Measurements from ENCODE around the gene NUCB2.

NUCB2 gene

DNA sequence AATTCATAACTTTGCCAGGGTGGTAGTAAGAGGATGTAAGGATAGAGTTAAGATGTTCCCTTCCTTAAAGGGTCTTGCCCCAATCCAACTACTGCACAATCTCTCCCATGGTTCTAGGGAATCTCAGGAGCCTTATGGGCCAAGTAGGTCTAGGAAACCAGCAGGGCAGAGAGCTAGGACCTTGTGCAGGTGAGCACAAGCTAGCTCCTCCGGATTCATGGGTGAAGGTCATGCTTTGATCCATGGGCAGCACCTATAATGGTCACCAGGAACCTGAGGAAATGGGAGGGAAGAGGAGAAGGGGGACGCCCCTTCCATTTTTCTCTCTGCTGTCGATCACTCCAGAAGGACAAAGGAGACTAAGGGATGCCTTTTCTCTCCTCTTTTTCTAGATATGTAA is 95.1 kb downstream of the NUCB2 start:
- in situ Hi-C loops (cut with MboI; ENCODE audit: low pct_unique_long_range_greater_than_20kb, low sequenced_read_pairs): no loop called here

DNA sequence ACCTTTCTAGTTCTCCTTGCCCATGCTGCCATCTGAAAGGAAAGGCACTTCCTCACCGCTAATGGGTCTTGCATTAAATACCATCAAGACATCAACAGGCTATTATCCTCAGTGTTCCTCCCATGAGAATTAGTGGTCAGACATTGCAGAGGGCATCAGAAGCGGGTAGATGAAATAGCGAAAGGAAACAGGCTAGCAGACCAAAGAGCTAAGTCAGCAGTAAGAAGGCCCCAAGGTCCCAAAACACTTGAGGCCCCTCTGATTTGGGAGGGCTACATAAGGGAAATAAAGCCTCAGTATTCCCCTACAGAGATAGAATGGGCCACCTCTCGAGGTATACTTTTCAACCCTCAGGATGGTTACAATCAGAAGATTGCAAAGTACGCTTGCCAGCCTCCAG is 99.0 kb downstream of the NUCB2 start:
- in situ Hi-C loops (cut with MboI; ENCODE audit: low pct_unique_long_range_greater_than_20kb, low sequenced_read_pairs): no loop called here
- DNase-seq: no peak

More for the DNA sequence above, 95.1 kb downstream of the NUCB2 start:
- DNase-seq: peak; percentile 34

DNA sequence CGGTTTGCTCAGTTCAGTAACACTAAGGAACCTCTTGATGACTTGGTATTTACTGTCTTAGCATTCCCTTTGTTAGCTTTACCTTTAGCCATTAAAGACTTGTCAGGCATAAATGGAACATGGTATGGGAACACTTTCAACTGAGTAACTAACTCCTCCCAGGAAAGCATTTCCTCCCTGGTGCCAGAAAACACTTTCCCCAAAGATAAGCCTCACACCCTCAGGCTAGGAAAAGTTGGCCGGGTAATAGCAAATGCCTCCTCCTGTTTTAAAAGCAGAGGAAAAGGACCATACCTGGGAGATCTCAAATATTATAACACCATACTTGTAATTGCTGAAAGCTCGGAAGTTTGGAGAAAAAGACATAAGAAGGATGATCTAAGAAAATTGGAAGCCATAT is 100.0 kb downstream of the NUCB2 start:
- DNase-seq: no peak
- in situ Hi-C loops (cut with MboI; ENCODE audit: low pct_unique_long_range_greater_than_20kb, low sequenced_read_pairs): no loop called here

DNA sequence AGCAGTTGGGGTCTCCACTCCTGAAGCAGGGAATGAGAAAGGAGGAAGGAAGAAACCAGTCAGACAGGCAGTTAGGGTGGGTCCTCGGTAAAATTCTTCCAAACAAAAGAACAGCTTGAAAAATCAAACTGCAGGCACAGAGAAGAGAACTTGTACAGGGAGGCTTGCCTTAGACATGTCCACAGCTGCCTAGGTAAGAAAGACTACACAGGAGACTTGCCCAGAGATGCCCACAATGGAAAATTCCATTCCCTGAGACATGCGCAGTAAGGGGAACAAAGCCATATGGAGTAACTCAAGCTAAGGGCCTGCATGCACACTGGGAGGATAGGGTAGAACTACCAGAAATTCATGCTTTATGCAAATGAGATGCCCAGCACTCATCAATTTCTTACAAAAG is 102.1 kb downstream of the NUCB2 start:
- in situ Hi-C loops (cut with MboI; ENCODE audit: low pct_unique_long_range_greater_than_20kb, low sequenced_read_pairs): no loop called here
- DNase-seq: peak; percentile 19

DNA sequence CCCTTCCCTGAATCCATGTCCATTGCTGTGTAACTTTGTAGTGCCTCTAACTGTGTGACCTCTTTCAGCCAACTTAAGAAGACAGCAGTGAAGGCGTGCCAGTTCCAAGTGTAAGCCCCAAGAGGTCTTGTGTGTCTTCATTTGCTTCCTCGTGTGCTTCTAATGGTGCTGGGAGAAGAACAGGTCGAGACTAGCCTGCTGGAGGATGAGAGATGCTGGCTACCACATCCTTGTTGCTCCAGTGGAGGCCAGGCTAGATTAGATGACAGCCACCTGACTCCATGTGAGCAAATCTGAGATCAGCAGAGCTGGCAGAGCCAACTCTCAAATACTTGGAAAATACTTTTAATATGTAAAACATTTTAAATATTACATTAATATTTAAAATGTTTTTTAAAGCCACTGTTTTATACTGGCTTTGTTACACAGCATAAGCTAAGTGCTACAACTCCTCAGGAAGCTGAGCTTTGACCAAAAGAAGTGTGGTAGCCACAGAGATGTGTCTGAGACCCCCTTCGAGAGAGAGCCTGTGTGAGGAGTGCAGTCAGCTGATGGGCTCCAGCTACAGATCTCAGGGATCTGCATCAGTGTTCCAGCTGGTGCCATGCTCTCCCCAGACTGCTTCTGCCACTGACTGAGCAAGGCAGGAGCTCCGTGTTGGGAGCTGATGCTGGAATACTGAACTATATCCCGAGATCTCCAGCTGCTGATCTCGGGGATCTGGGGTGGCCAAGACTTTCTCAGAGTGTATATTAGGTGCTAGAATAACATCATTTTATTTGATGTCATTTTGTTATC is 103.0 kb downstream of the NUCB2 start:
- in situ Hi-C loops (cut with MboI; ENCODE audit: low pct_unique_long_range_greater_than_20kb, low sequenced_read_pairs): loop anchor here (10.0 kb wide), 1 partner anchor 125 kb away; no protein-coding TSS in a partner anchor
- no peak for DNase-seq

DNA sequence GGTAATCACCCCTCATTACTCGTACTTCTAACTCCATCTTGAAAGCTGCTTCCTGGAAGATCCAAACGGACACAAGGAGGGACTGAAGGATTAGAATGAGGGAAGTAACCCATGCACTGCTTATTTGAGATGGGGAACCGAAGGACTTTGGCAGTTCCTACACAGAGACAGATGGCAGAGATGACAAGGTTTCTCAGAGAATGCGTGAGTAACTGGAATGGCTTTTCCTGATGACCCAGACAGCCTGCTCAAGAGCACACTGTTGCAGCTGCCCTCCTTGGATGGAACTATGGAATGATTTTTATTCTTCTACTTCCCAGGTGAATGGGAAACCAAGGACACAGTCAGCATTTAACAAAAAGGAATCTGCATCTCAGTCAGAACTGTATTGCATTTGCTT is 104.6 kb downstream of the NUCB2 start:
- in situ Hi-C loops (cut with MboI; ENCODE audit: low pct_unique_long_range_greater_than_20kb, low sequenced_read_pairs): loop anchor here (10.0 kb wide), 1 partner anchor 124 kb away; no protein-coding TSS in a partner anchor
- DNase-seq: no peak
